ENCODE data around the gene CD300LB. TPM values are rescaled to one million over a fixed set of nuclear protein-coding genes. Genes with fewer than 3 reads are reported as not detected.

Gene CD300LB
- total RNA-seq, 2 donors from 2014 or later, result not detected

DNA sequence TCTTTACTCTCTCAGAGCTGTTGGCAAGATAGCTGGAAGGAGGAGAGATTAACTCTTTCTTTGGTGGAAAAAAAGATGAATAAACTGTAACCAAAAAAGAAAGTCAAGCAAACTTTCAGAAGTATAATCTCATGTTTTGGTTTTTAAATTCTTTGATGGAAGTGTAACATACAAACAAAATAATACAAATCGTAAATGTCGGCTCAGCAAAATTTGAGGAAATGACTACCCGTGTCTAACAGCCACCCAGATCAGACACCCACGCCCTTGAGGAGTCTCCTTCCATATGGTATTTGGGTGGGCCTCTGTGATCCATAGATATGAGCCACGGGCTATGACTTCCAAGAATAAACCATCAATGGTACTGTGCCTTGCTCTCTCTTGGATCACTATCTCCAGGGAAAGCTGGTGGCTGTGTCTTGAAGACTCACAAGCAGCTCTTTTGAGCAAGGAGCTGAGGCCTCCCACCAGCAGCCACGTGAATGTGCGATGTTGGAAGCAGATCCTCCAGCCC lies 24.2 kb upstream of the CD300LB start:
- no peak for TF ChIP-seq POLR2A (IDR thresholded peaks at IDR 0.05)
- TF ChIP-seq, protein P1, sequence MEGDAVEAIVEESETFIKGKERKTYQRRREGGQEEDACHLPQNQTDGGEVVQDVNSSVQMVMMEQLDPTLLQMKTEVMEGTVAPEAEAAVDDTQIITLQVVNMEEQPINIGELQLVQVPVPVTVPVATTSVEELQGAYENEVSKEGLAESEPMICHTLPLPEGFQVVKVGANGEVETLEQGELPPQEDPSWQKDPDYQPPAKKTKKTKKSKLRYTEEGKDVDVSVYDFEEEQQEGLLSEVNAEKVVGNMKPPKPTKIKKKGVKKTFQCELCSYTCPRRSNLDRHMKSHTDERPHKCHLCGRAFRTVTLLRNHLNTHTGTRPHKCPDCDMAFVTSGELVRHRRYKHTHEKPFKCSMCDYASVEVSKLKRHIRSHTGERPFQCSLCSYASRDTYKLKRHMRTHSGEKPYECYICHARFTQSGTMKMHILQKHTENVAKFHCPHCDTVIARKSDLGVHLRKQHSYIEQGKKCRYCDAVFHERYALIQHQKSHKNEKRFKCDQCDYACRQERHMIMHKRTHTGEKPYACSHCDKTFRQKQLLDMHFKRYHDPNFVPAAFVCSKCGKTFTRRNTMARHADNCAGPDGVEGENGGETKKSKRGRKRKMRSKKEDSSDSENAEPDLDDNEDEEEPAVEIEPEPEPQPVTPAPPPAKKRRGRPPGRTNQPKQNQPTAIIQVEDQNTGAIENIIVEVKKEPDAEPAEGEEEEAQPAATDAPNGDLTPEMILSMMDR (IDR thresholded peaks at IDR 0.05), result no peak
- no peak for ATAC-seq
- Histone ChIP-seq H3K4me3 (no peak overlapping the region), H3K4me1 (no peaks in the 10 kb centered on the region), H3K36me3 (replicated peaks in 1 of 2; ENCODE audit: insufficient read depth in 1 of 2, low read depth in 2 of 2) (no peaks in the 10 kb centered on the region), H3K27me3 (no peaks in the 10 kb centered on the region), H3K9me3 (no peaks in the 10 kb centered on the region), H3K27ac (no peak overlapping the region)
- intact Hi-C loops (cut with DNase I), result no loop called here
- DNase-seq, result no peak
- 58 to 70% methylated on average over 5 to 7 of the region's 7 CpGs for WGBS, 2 donors

DNA sequence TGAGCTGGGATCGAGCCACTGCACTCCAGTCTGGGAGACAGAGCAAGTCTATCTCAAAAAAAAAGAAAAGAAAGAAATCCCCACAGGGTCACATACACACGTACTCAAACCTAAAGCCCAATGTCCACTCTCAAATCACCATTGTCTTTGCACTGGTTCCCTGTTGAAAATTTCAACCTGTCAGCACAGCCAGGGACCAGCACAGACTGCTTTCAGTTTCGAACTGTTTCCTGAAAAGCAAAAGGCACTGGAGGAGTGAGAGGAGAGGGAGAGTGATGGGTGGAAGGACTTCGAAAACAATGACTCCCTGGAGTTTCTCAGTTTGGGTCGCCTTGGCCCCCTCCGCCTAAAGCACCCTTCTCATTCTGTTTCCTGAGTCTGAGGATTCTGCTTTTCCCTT lies 23.6 kb upstream of the CD300LB start:
- no peak overlapping the region for H3K4me3 ChIP-seq
- intact Hi-C loops (cut with DNase I), result no loop called here
- H3K4me1 ChIP-seq, result no peaks in the 10 kb centered on the region
- WGBS, 2 donors, result 52 to 70% methylated on average over 6 of the region's 6 CpGs
- TF ChIP-seq, protein P1 (IDR thresholded peaks at IDR 0.05), result no peak
- TF ChIP-seq POLR2A (IDR thresholded peaks at IDR 0.05), result no peak
- H3K9me3 ChIP-seq, result no peaks in the 10 kb centered on the region
- ATAC-seq (no peak), DNase-seq (no peak)
- H3K36me3 ChIP-seq (replicated peaks in 1 of 2; ENCODE audit: insufficient read depth in 1 of 2, low read depth in 2 of 2), result no peaks in the 10 kb centered on the region
- H3K27me3 ChIP-seq, result no peaks in the 10 kb centered on the region
- H3K27ac ChIP-seq, result no peak overlapping the region

DNA sequence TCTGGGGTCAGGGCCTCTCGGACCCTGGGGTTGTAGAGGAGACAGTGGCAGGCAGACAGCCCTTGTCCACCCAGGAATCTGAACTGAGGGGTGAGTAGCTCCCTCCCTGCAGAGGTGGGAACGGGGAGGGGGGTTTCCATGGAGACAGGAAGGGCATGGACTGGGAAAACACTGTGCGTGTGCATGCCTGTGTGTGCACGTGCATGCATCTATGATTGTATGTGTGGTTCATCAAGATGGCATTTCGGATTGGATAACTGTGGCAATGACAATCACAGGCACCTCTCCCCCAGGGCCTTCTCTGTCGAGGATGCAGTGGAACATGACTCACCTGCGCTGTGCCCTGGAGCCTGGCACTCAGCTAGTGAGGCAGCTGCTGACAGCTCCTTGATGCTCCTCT lies 20.8 kb upstream of the CD300LB start:
- no peaks in the 10 kb centered on the region for H3K4me1 ChIP-seq
- H3K27me3 ChIP-seq, result no peaks in the 10 kb centered on the region
- H3K27ac ChIP-seq, result no peak overlapping the region
- H3K36me3 ChIP-seq (replicated peaks in 1 of 2; ENCODE audit: insufficient read depth in 1 of 2, low read depth in 2 of 2), result no peaks in the 10 kb centered on the region
- intact Hi-C loops (cut with DNase I), result no loop called here
- DNase-seq (no peak), ATAC-seq (no peak)
- no peaks in the 10 kb centered on the region for H3K9me3 ChIP-seq
- H3K4me3 ChIP-seq, result no peak overlapping the region
- 30 to 61% methylated on average over 5 to 7 of the region's 7 CpGs for WGBS, 2 donors
- TF ChIP-seq, protein P1 (IDR thresholded peaks at IDR 0.05), result no peak
- TF ChIP-seq POLR2A (IDR thresholded peaks at IDR 0.05), result no peak

DNA sequence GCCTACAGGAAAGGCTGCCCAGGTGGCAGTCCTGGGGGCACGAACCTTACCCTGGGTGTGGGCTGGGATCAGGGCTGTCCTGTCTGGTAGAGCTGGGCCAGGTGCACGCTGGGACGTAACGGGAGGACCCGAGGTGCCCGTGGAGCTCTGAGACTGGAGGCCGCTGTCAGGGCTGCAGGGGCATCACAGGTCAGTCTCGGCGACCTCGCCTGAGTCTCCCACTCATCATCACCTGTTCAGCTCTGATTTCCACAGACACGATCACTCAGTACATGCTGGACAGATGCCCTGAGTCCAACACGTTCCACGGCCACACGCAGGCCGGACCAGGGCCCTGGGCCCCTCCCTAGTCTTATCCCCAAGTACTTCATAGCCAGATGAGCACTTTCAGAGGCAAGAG lies 19.3 kb upstream of the CD300LB start:
- TF ChIP-seq POLR2A (IDR thresholded peaks at IDR 0.05), result no peak
- TF ChIP-seq, protein P1 (IDR thresholded peaks at IDR 0.05), result no peak

DNA sequence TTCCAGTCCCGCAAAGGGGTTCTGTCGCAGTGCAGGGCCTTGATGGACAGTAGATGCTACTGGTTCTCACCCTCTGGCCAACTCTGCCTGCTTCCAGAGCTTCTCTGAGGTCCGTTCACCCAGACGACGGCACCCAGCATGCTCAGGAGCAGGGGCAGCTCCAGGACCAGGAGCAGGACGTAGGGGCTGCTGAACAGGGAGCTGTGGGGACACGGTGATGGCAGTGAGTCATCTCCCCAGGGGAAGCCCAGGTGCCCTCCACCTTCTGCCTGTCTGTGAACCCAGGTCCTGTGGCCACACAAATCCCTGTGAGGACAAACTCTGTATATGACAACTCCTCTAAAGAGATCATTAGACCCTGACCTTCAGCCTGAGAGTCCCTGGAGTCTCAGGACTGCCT lies 18.1 kb upstream of the CD300LB start:
- no peak for ATAC-seq
- WGBS, 2 donors, result 37 to 54% methylated on average over 5 to 7 of the region's 7 CpGs
- Histone ChIP-seq H3K4me3 (no peak overlapping the region), H3K4me1 (no peaks in the 10 kb centered on the region), H3K36me3 (replicated peaks in 1 of 2; ENCODE audit: insufficient read depth in 1 of 2, low read depth in 2 of 2) (no peaks in the 10 kb centered on the region), H3K27me3 (no peaks in the 10 kb centered on the region), H3K9me3 (no peaks in the 10 kb centered on the region), H3K27ac (no peak overlapping the region)
- no peak for DNase-seq
- TF ChIP-seq, protein P1 (IDR thresholded peaks at IDR 0.05), result no peak
- no peak for TF ChIP-seq POLR2A (IDR thresholded peaks at IDR 0.05)
- intact Hi-C loops (cut with DNase I), result no loop called here

More for the DNA sequence above, 19.3 kb upstream of the CD300LB start:
- H3K9me3 ChIP-seq, result no peaks in the 10 kb centered on the region
- no peak overlapping the region for H3K4me3 ChIP-seq
- no peaks in the 10 kb centered on the region for H3K27me3 ChIP-seq
- no peaks in the 10 kb centered on the region for H3K4me1 ChIP-seq
- no peak for DNase-seq
- H3K27ac ChIP-seq, result no peak overlapping the region
- ATAC-seq, result no peak
- 74% methylated on average over 14 of the region's 15 CpGs; no CpG with 5 or more reads in 1 of the 2 donors for WGBS, 2 donors
- H3K36me3 ChIP-seq (replicated peaks in 1 of 2; ENCODE audit: insufficient read depth in 1 of 2, low read depth in 2 of 2), result no peaks in the 10 kb centered on the region
- intact Hi-C loops (cut with DNase I), result no loop called here

All from body of pancreas (tissue), 4 donors.